SK-N-SH treated with all-trans-retinoic acid at 6 μM for 48 hours (cell line): Measurements from ENCODE around the gene KCTD12.

Source experiments
- ARNTL ChIP-seq: fragments of 450-650 bp; formaldehyde crosslinking; IDR thresholded peaks from 2 replicates; pipeline ENCODE4 v1.5.0; 2020; ENCODE audit warnings: low read depth, mild to moderate bottlenecking, moderate library complexity, borderline replicate concordance
- ESRRG ChIP-seq: fragments of 250-450 bp; sonication (Bioruptor Pico); IDR thresholded peaks from 2 replicates; pipeline ENCODE4 v1.6.1; 2021; ENCODE audit warnings: mild to moderate bottlenecking
- PATZ1 ChIP-seq: fragments of 250-450 bp; sonication (Bioruptor Pico); IDR thresholded peaks from 2 replicates; pipeline ENCODE4 v1.8.0; 2020; ENCODE audit warnings: mild to moderate bottlenecking, moderate library complexity, borderline replicate concordance
- RARB ChIP-seq: fragments of 250-450 bp; sonication (Bioruptor Pico); IDR thresholded peaks from 2 replicates; pipeline ENCODE4 v1.8.0; 2021; ENCODE audit warnings: mild to moderate bottlenecking, moderate library complexity

GRCh38 chr13:76849493-76849892, 36.7 kb downstream of the KCTD12 start:
- TF ChIP-seq ESRRG (no peak), ARNTL (CRISPR knock-in tag) (no peak), RARB (no peak), PATZ1 (no peak)
